B cell (primary cell): ENCODE measurements around the gene REN.

Experiments used
- CTCF ChIP-seq: fragments of 200-600 bp; IDR thresholded peaks from one replicate; pipeline ENCODE4 v1.8.0; 2022; ENCODE audit warnings: antibody characterized with exemption, mild to moderate bottlenecking
- EZH2 ChIP-seq: IDR thresholded peaks from 2 replicates; pipeline ENCODE4 v1.6.1; 2012; ENCODE audit warnings: borderline replicate concordance, low read depth, mild to moderate bottlenecking, moderate library complexity, low read length; ENCODE audit not compliant: insufficient read depth, poor library complexity, severe bottlenecking

GRCh38 chr1:204106825-204107224 is 59.3 kb downstream of the REN start:
- TF ChIP-seq CTCF, result no peak
- TF ChIP-seq EZH2, result no peak
